NCI-H446 (cell line): ENCODE results near the gene IL36A.

Experiments
- DNase-seq, 2 experiments: peaks; one replicate each; lab custom pipeline; 2025; lab: John Stamatoyannopoulos, UW

Gene IL36A

GRCh38 chr2:113007250-113007649, 2.0 kb downstream of the IL36A start:
- no peak for DNase-seq

GRCh38 chr2:113009622-113010021, 4.4 kb downstream of the IL36A start:
- no peak for DNase-seq

GRCh38 chr2:113010088-113010487, 4.8 kb downstream of the IL36A start:
- DNase-seq: no peak

GRCh38 chr2:113011108-113011507, 5.8 kb downstream of the IL36A start:
- no peak for DNase-seq

- no peak for DNase-seq
Observed at GRCh38 chr2:113012436-113013335, 7.4 kb downstream of the IL36A start.

GRCh38 chr2:113013336-113013661, 8.0 kb downstream of the IL36A start:
- DNase-seq: no peak

GRCh38 chr2:113014067-113014466, 8.8 kb downstream of the IL36A start:
- no peak for DNase-seq

GRCh38 chr2:113015042-113015441, 9.8 kb downstream of the IL36A start:
- no peak for DNase-seq

- DNase-seq: no peak
Observed at GRCh38 chr2:113015655-113016054, 10.4 kb downstream of the IL36A start.

GRCh38 chr2:113018509-113018908, 13.2 kb downstream of the IL36A start:
- no peak for DNase-seq

- no peak for DNase-seq
Observed at GRCh38 chr2:113021312-113021711, 16.1 kb downstream of the IL36A start.

- no peak for DNase-seq
Observed at GRCh38 chr2:113024764-113025163, 19.5 kb downstream of the IL36A start.

- no peak for DNase-seq
Observed at GRCh38 chr2:113025737-113026136, 20.5 kb downstream of the IL36A start.

GRCh38 chr2:113027691-113028090, 22.4 kb downstream of the IL36A start:
- no peak for DNase-seq

- DNase-seq: no peak
Observed at GRCh38 chr2:113028112-113028511, 22.9 kb downstream of the IL36A start.

GRCh38 chr2:113032737-113033136, 27.5 kb downstream of the IL36A start:
- DNase-seq: no peak

- no peak for DNase-seq
Observed at GRCh38 chr2:113034016-113034415, 28.8 kb downstream of the IL36A start.

GRCh38 chr2:113036763-113037162, 31.5 kb downstream of the IL36A start:
- DNase-seq: no peak

- DNase-seq: no peak
Observed at GRCh38 chr2:113038291-113038690, 33.0 kb downstream of the IL36A start.

GRCh38 chr2:113039158-113039557, 33.9 kb downstream of the IL36A start:
- no peak for DNase-seq

GRCh38 chr2:113039719-113040118, 34.5 kb downstream of the IL36A start:
- DNase-seq: no peak

GRCh38 chr2:113041871-113042270, 36.6 kb downstream of the IL36A start:
- no peak for DNase-seq

- no peak for DNase-seq
Observed at GRCh38 chr2:113046465-113046864, 41.2 kb downstream of the IL36A start.
